ENCODE measurements around the gene KLHDC7B. TPM values are rescaled to one million over a fixed set of nuclear protein-coding genes. Genes with fewer than 3 reads are reported as not detected.
A peak's percentile ranks its signal among the peaks of the same experiment; 100 is the strongest.

Gene KLHDC7B
- total RNA-seq, 1 donor from 2014 or later = not detected

DNA sequence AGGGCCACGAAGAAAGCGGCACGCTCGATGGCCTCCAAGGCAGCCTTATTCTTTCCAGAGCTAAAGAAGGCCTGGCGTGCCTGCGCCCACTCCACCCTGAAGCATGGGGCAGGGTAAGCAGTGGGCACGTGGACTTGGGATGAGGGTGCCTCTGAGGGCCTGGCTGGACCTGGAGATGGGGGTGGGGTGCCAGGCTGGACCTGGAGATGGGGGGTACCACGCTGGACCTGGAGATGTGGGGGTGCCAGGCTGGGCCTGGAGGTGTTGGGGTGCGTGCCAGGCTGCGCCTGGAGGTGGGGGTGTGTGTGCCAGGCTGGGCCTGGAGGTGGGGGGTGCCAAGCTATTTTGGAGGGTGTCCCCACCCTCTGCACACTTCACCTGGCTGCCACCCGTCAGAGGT lies 27.3 kb downstream of the KLHDC7B start:
- no peak for DNase-seq (ENCODE audit: low read depth in 2 of 2)

DNA sequence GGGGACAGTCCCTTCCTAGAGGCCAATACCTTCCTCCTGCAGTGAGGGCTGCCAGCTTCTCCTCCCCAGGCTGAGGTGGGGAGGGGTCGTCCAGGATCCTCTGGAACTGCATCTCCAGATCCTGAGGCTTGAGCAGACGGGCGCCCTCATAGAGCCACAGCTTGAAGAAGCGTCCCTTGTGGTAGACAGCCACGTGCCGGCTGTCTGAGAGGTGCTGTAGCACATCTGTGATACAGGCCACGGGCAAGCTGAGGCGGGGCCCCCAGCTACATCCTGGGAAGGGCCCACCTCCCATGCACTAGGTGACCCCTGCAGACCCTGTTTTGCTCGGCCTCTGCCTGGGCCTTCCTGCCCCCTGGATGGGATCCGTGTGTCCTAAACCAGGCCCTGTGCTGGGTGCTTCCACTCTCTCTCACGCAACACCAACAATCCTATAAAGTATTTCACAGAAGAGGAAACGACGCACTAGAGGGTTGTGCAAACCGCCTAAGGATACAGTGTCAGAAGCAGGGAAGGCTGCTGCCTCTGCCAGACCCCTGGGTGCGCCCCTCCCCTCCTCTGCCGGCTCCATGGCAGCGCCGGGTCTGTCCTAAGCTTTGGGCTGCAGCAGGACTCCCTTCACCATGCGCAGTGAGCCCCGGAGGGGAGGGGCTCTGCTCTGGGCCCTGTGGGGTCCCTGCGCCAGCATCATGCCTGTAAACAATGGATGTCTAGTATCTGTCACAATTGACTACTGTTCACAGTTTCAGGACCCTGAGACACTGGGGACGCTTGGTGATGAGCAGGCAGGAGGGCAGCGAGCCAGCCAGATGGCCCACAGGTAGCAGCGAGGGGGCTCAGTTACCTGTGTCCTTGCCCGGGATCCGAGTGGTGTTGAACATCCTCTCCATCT lies 28.0 kb downstream of the KLHDC7B start:
- DNase-seq (ENCODE audit: low read depth in 2 of 2) = no peak

GRCh38 chr22:50574383-50574755 lies 28.7 kb downstream of the KLHDC7B start:
- no peak for DNase-seq (ENCODE audit: low read depth in 2 of 2)

DNA sequence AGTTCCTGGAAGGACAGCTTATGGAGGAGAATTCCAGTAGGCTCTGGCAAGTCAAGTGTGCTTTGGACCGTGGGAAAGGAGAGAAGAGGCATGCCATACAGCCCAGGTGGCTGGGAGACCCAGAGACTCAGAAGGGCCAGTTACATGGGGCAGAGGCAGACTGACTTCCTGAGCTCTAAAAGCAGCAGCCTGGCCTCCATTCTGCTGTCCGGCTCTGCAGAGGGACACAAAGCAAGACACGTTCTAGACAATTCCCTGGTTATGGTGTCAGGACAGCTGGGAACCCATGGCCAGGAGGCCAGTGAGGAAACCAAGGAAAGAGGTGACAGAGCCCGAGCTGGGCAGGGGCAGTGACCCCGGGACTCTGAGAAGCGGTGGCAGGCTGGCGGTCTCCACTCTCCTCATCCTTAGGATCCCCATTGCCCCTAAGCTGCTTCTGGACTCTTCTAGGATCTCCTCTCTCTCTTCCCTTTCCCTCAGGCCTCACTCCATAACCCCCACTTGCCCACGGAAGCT lies 29.8 kb downstream of the KLHDC7B start:
- no peak for DNase-seq (ENCODE audit: low read depth in 2 of 2)

DNA sequence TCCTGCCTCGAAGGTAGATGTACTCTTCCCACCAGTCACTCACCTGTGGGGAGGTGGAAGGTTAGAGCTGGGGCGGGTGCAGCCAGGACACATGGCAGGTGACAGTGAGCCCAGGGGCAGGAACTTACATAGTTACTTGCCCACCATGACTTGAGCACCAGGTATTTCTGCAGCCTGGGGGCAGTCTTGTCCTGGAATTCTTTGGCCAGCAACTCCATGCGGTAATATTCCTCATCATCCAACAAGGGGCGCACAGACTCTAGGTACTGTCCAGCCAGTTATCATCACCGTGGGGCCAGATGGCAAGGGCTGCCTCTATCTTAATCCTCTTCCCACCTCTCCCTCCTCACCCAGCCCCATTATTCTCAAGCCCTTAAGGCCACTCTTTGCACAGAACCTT lies 30.4 kb downstream of the KLHDC7B start:
- peak; percentile 72 to 87 for DNase-seq (ENCODE audit: low read depth in 2 of 2)

DNA sequence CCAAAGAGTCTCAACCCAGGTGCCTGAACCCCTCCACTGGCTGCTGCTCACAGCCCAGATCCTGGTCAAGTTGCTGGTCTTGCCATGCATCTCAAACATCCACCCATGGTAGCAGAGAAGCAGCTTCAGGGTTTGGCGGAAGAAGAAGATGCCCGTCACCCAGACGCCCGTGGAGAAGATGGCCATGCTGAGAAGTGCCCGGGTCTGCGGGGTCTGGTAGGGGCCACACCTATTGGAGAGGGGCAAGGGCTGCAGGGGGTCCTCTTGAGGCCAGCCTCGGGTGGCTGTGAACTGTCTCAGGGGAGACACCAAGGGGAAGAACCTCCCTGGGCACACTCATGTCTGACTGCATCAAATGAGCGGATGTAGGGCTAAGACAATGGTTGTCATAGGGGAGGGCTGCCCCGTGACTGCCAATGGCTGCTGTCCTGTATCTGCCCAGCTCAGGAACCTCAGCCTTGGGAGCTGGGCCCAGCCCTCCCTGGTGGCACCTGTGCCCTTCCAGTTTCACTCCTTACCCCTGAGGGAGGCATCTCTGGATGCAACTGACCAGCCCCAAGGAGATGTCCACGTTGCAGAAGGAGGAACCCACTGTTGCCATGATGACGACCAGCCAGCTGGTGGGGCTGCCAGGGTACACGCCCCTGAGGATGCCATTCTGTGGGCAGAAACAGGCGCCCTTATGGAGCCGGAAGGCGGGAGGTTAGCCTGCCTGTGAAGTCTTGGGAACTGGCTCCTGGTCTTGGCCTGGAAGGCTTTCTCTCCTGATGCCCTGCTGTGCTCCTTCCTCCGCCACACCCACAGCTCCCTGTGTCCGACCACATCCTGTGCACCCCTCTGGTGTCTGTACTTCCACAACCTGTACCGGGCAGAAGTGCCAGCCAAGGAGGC lies 31.4 kb downstream of the KLHDC7B start:
- DNase-seq (ENCODE audit: low read depth in 2 of 2) = no peak

DNA sequence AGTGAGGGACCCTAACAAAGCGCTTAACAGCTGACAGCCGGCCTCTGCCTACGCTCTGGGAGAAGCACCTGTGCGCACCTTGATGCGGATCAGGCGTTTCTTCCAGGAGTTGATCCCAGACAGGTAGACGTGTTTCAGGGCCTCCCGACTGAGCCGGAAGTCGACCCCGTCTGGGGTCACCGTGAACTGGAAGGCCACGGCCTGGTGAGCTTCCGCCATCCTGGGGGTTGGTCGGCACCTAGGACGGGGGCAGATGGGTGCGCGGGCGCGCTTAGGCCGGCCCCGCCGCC lies 31.9 kb downstream of the KLHDC7B start:
- DNase-seq (ENCODE audit: low read depth in 2 of 2) = no peak

DNA sequence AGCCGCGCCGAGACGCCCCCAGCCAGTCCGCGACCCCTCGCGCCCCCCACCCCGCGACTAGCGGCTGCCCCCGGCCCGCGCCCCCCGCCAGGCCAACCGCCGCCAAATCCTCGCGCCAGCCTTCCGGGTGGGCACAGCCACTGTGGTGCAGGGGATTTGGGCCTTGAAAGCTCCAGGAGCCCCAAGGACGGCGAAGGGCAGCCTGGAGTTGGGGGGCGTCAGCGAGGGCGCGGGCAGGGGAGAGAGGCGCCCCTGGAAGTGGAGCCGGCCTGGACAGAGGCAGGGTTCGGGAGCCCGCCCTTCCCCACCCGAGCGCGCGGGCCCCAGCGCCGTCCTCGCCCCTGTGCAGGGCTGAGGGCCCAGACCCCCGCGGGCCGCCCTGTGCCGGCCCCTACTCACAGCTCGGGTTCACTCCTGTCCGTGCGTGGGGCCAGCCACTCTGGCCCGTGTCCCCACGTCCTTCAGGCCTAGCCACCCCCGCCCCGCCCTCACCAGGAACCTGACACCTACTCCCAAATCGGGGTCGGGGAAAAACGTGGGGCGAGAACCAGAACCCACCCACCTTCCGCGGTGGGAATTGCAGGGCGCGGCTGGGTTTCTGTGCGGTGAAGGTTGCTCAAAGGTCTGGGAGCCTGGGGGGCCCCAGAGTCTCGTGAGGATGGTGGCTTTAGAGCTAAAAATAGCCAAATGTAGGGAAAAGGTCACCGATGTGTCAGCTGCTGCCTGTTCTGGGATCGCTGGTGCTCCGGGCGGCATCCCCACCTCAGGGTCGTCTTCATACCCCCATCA lies 32.5 kb downstream of the KLHDC7B start, which contains the start of gene CPT1B:
Gene CPT1B, minus strand, starts transcription at position 441 of the 789 bp plus-strand sequence. CDS start 512 bp downstream, outside the sequence.
- DNase-seq (ENCODE audit: low read depth in 2 of 2) = no peak

DNA sequence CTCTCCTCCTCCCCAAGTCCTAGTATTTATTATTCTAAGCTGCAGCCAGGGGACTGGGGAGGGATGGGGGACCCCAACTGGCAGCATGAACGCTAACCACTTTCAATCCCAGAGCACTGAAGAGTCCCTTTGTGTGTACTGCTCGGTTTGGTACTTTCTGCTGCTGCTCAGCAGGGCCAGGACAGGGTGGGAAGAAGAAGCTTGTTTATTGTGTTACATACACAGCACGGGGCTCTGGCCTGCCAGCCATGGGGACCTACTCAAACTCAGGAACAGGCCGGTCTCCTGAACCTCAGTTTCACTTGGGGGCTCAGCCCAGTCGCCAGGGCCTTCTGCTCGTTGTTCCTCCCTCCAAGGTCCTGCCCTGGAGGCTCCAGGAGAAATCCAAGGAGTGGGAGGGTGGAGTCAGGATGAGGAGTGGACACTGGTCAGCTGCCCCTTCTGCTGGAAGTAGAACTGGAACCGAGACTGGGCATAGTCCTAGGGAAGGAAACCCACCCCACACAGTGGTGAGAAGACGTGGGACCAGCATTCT lies 33.1 kb downstream of the KLHDC7B start:
- DNase-seq (ENCODE audit: low read depth in 2 of 2) = no peak

- DNase-seq (ENCODE audit: low read depth in 2 of 2) = no peak
These were observed 34.1 kb downstream of the KLHDC7B start for GRCh38 chr22:50579752-50580151.

- no peak for DNase-seq (ENCODE audit: low read depth in 2 of 2)
These were observed 35.6 kb downstream of the KLHDC7B start for GRCh38 chr22:50581031-50581949.

DNA sequence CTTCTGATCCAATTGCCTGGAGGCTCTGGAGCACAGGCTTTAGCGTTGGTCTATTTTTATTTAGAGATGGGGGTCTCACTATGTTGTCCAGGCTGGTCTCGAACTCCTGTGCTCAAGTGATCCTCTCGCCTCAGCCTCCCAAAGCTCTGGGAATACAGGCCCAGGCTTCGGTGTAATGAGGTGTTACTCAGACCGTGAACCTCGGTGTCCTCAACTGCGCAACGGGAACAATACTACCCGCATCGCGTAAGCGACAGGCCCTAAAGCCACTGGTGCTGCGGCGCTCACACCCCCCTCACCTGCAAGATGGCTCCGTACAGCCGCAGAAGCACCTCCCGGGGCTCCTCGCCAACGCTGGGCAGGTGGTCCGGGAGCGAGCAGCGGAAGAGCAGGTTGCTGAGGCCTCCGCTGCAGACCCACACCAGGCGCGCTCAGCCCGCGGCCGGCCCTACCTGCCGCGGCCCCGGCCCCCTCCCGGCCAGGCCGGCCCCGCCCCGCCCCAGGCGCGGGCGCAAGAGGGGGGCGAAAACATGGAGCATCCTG lies 36.3 kb downstream of the KLHDC7B start:
- no peak for DNase-seq (ENCODE audit: low read depth in 2 of 2)

GRCh38 chr22:50582493-50583293 lies 37.0 kb downstream of the KLHDC7B start, which contains the start of gene CHKB:
CHKB (minus strand) TSS chr22:50582849; CDS start chr22:50582781, 68 bp downstream.
- peak; percentile 91 to 98 for DNase-seq (ENCODE audit: low read depth in 2 of 2)

DNA sequence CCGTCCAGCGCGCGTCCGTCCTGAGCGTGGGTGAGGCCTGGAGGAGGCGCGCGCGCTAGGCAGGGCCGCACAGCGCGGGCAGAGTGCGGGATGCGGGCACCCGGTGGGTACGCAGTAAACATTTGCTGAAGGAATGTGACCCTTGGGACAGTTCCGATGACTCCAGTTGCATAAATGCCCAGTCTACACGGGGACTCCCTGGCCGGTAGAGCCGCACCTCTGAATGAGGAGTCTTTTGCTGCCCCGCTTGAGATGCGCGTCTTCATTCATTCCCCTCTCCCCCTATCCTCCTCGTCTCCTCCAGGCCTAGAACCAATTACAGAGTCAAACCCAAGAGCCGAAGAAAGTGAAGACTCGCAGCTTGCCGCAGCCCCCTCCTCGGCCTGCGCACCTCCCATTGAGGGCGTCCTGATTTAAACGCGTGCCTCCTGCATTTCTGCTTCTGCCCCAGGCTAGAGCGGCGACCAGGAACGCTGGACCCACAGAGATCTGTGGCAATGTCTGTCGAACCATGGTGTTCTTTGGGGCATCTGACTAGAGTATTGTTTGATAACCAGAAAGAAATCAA lies 37.7 kb downstream of the KLHDC7B start:
- DNase-seq (ENCODE audit: low read depth in 2 of 2) = peak in 1 of 2 donors; percentile 6

DNA sequence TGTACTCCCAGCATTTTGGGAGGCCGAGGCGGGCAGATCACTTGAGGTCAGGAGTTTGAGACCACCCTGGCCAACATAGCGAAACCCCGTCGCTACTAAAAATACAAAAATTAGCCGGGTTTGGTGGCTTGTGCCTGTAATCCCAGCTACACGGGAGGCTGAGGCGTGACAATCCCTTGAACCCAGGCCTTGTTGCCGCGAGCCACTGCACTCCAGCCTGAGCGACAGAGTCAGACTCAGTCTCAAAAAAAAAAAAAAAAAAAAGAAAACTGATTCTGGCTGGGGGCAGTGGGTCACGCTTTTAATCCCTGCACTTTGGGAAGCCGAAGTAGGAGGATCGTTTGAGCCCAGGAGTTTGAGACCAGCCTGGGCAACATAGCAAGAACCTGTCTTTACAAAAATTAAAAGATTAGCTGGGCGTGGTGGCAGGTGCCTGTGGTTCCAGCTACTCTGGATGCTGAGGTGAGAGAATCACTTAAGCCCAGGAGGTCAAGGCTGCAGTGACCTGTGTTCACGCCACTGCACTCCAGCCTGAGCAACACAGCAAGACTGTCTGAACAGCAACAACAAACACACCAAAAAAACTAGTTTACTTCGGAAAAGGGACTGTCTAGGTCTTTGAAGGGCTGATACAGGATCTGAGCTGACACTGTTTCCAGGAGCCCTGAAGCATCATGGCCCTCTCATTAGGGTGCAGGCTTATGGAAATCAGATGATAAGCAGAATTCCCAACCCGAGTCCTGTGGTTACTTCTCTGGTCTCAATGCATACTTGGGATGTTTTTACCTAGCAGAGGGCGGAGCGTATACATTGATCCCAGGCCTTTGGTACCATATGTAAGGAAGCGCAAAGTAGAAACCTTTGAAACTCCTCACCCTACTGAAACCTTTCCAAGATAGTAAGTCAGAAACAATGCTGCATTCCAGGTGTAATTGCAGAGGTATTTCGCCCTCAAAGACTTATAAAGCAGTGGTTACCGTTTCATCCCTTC lies 38.7 kb downstream of the KLHDC7B start:
- DNase-seq (ENCODE audit: low read depth in 2 of 2) = no peak

DNA sequence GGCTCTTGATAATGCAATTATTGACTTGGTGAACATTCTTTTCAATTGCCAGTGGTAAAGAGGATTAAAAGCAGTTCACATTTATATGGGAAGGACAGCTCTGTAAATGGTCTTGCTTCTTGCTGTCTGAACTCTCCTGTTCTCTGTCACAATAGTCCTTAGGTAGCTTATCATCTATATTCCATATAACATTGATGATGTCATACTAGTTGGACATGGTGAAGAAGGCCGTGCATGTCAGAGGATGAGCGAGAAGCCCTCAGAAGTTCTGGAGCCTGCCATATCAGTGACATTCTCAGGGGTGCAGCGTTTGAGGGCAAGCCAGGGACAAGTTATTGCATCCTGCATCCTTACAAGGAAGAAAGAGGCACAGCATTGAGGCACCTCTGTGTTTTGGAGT lies 39.5 kb downstream of the KLHDC7B start:
- DNase-seq (ENCODE audit: low read depth in 2 of 2) = no peak

GRCh38 chr22:50585781-50586180 lies 40.1 kb downstream of the KLHDC7B start:
- no peak for DNase-seq (ENCODE audit: low read depth in 2 of 2)
